HepG2 (cell line): ENCODE results near the gene CCDC88C. TPM values are rescaled to one million over a fixed set of nuclear protein-coding genes. Genes with fewer than 3 reads are reported as not detected.

ENCODE experiments used
- ARID2 ChIP-seq: sonication (generic); formaldehyde crosslinking; IDR thresholded peaks from 2 replicates; pipeline ENCODE4 v1.8.1; 2022; ENCODE audit warnings: mild to moderate bottlenecking, missing genetic modification reagents, borderline replicate concordance
- ARNTL ChIP-seq: sonication (generic); formaldehyde crosslinking; IDR thresholded peaks from 2 replicates; pipeline ENCODE4 v1.4.0; 2020; ENCODE audit warnings: mild to moderate bottlenecking, missing genetic modification reagents
- ELF1 ChIP-seq: sonication (generic); formaldehyde crosslinking; IDR thresholded peaks from 2 replicates; pipeline ENCODE4 v1.4.0; 2020; ENCODE audit warnings: missing genetic modification reagents
- HOXA9 ChIP-seq: sonication (generic); formaldehyde crosslinking; IDR thresholded peaks from 2 replicates; pipeline ENCODE4 v1.8.1; 2022; ENCODE audit warnings: missing genetic modification reagents, mild to moderate bottlenecking, moderate library complexity, borderline replicate concordance
- MAF1 ChIP-seq: sonication (generic); formaldehyde crosslinking; IDR thresholded peaks from 2 replicates; pipeline ENCODE4 v1.5.0; 2020; ENCODE audit warnings: missing genetic modification reagents, borderline replicate concordance
- PCBP1 ChIP-seq: fragments of 200-400 bp; formaldehyde crosslinking; IDR thresholded peaks from 2 replicates; pipeline ENCODE4 v1.6.1; 2017; ENCODE audit warnings: mild to moderate bottlenecking, low read depth, low read length, borderline replicate concordance
- SMAD1 ChIP-seq: sonication (generic); formaldehyde crosslinking; IDR thresholded peaks from 2 replicates; pipeline ENCODE4 v1.4.0; 2020; ENCODE audit warnings: missing genetic modification reagents, low read depth, mild to moderate bottlenecking, borderline replicate concordance
- SNAPC2 ChIP-seq: sonication (generic); formaldehyde crosslinking; IDR thresholded peaks from 2 replicates; pipeline ENCODE4 v1.8.1; 2022; ENCODE audit warnings: mild to moderate bottlenecking, missing genetic modification reagents
- STAG1 ChIP-seq: sonication (generic); formaldehyde crosslinking; IDR thresholded peaks from 2 replicates; pipeline ENCODE4 v1.4.0; 2020; ENCODE audit warnings: missing genetic modification reagents
- ZBTB8A ChIP-seq: sonication (generic); formaldehyde crosslinking; IDR thresholded peaks from 2 replicates; pipeline ENCODE4 v1.4.0; 2020; ENCODE audit warnings: mild to moderate bottlenecking, low read depth, missing genetic modification reagents, borderline replicate concordance
- ZFP82 ChIP-seq: sonication (generic); formaldehyde crosslinking; IDR thresholded peaks from 2 replicates; pipeline ENCODE4 v1.5.1; 2020; ENCODE audit warnings: mild to moderate bottlenecking, missing genetic modification reagents, borderline replicate concordance
- ZNF124 ChIP-seq: sonication (generic); formaldehyde crosslinking; IDR thresholded peaks from 2 replicates; pipeline ENCODE4 v1.4.0; 2020; ENCODE audit warnings: missing genetic modification reagents
- ZNF207 ChIP-seq: fragments of 450-650 bp; IDR thresholded peaks from 2 replicates; pipeline ENCODE4 v1.6.1; 2016; ENCODE audit warnings: antibody characterized with exemption, borderline replicate concordance
- ZNF619 ChIP-seq: sonication (generic); formaldehyde crosslinking; IDR thresholded peaks from 2 replicates; pipeline ENCODE4 v1.4.0; 2020; ENCODE audit warnings: mild to moderate bottlenecking, missing genetic modification reagents
- ZNF878 ChIP-seq: sonication (generic); formaldehyde crosslinking; IDR thresholded peaks from 2 replicates; pipeline ENCODE4 v1.8.1; 2023; ENCODE audit warnings: mild to moderate bottlenecking, missing genetic modification reagents, moderate library complexity
- polyA plus RNA-seq, 8 experiments: library from polyadenylated mRNA; depleted of rRNA in 3 of 8; stranded (reverse) in 7 of 8; unstranded in 1 of 8; fragments of >200 nt; fragmentation: Illumina TruSeq in 4 of 8; extraction: Trizol in 4 of 8; gene quantifications; 2 replicates each; pipeline versions ENCODE4 v1.2.1 to v1.2.3, GENCODE V29; 2011 to 2016; ENCODE audit warnings: low read depth in 4 of 8, missing spikeins in 1 of 8, mixed read lengths in 1 of 8; ENCODE audit not compliant: insufficient read depth in 1 of 8
- total RNA-seq, 5 experiments: library from RNA; depleted of rRNA; stranded (reverse); fragments of >200 nt; fragmentation: Illumina TruSeq; extraction: Trizol; gene quantifications; 2 replicates each; pipeline ENCODE4 v1.2.3, GENCODE V29; 2016; ENCODE audit warnings: low read depth in 1 of 5
- TF ChIP-seq, protein P1 (sequence below): sonication (generic); formaldehyde crosslinking; IDR thresholded peaks from 2 replicates; pipeline ENCODE4 v1.9.0; 2021; ENCODE audit warnings: missing genetic modification reagents, mild to moderate bottlenecking, borderline replicate concordance
- TF ChIP-seq, protein P2 (sequence below): sonication (generic); formaldehyde crosslinking; IDR thresholded peaks from 2 replicates; pipeline ENCODE4 v1.4.0; 2020; ENCODE audit warnings: mild to moderate bottlenecking, missing genetic modification reagents, borderline replicate concordance
- TF ChIP-seq, protein P3 (sequence below): sonication (generic); formaldehyde crosslinking; IDR thresholded peaks from 2 replicates; pipeline ENCODE4 v1.8.0; 2022; ENCODE audit warnings: missing genetic modification reagents, mild to moderate bottlenecking, moderate library complexity, borderline replicate concordance

The CCDC88C gene
- total and polyA plus RNA-seq, 2 of the 13 experiments (the other 11 are each of a cell fraction or from before 2014, with no cell fraction given): 3.6 to 11.7 TPM

DNA sequence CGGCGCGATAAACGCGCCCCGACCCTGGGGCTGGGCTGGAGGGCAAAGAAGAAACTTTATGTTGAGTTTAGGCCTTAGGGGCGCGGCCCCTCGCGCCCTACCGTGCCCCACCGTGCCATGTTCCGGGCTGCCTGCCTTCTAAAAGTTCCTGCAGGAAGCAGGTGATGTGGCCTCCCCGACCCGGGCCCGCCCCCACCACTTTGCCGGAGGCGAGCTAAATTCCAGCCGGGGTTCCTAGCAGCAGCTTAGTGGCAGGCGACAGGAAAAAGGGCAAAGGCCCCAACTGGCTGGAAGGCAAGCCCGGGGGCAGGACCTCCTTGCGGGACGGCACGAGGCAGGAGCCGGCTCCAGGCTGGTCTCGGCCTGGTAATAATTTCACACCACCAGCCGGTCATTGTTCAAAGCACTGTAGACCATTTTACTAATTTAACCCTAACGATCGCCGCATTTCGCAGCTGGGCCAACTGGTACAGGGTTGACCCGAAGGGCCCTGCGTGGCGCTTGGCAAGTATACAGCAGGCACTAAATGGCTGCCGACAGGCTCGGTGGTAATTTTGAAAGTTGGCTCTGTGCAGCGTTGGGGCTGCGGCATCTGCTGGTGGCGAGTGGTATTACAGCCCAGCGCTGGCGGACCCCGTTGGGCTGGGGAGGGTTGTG lies 895 bp upstream of the CCDC88C start (continued):
- TF ChIP-seq, protein P1, sequence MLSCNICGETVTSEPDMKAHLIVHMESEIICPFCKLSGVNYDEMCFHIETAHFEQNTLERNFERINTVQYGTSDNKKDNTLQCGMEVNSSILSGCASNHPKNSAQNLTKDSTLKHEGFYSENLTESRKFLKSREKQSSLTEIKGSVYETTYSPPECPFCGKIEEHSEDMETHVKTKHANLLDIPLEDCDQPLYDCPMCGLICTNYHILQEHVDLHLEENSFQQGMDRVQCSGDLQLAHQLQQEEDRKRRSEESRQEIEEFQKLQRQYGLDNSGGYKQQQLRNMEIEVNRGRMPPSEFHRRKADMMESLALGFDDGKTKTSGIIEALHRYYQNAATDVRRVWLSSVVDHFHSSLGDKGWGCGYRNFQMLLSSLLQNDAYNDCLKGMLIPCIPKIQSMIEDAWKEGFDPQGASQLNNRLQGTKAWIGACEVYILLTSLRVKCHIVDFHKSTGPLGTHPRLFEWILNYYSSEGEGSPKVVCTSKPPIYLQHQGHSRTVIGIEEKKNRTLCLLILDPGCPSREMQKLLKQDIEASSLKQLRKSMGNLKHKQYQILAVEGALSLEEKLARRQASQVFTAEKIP (CRISPR knock-in tag): no peak
- TF ChIP-seq PCBP1 (0 out of 2 replicates have a peak, but pooled peaks have one; percentile 10), HOXA9 (no peak), ZBTB8A (CRISPR knock-in tag) (peak; percentile 60; the same call in 1 of the 2 replicates), ZNF619 (peak; percentile 69; the same call in 1 of the 2 replicates), MAF1 (0 out of 2 replicates have a peak, but pooled peaks have one; percentile 2), ARID2 (CRISPR knock-in tag) (peak; percentile 37; the same call in 1 of the 2 replicates), ZNF878 (0 out of 2 replicates have a peak, but pooled peaks have one; percentile 21), SNAPC2 (CRISPR knock-in tag) (no peak), ZNF124 (CRISPR knock-in tag) (peak; percentile 81; the same call in 1 of the 2 replicates), ZNF207 (no peak), ARNTL (CRISPR knock-in tag) (0 out of 2 replicates have a peak, but pooled peaks have one; percentile 50), ELF1 (CRISPR knock-in tag) (0 out of 2 replicates have a peak, but pooled peaks have one; percentile 20), STAG1 (CRISPR knock-in tag) (peak; percentile 91), SMAD1 (CRISPR knock-in tag) (no peak), ZFP82 (0 out of 2 replicates have a peak, but pooled peaks have one; percentile 56)
- TF ChIP-seq, protein P2, sequence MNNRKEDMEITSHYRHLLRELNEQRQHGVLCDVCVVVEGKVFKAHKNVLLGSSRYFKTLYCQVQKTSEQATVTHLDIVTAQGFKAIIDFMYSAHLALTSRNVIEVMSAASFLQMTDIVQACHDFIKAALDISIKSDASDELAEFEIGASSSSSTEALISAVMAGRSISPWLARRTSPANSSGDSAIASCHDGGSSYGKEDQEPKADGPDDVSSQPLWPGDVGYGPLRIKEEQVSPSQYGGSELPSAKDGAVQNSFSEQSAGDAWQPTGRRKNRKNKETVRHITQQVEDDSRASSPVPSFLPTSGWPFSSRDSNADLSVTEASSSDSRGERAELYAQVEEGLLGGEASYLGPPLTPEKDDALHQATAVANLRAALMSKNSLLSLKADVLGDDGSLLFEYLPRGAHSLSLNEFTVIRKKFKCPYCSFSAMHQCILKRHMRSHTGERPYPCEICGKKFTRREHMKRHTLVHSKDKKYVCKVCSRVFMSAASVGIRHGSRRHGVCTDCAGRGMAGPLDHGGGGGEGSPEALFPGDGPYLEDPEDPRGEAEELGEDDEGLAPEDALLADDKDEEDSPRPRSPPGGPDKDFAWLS (CRISPR knock-in tag): no peak
- TF ChIP-seq, protein P3, sequence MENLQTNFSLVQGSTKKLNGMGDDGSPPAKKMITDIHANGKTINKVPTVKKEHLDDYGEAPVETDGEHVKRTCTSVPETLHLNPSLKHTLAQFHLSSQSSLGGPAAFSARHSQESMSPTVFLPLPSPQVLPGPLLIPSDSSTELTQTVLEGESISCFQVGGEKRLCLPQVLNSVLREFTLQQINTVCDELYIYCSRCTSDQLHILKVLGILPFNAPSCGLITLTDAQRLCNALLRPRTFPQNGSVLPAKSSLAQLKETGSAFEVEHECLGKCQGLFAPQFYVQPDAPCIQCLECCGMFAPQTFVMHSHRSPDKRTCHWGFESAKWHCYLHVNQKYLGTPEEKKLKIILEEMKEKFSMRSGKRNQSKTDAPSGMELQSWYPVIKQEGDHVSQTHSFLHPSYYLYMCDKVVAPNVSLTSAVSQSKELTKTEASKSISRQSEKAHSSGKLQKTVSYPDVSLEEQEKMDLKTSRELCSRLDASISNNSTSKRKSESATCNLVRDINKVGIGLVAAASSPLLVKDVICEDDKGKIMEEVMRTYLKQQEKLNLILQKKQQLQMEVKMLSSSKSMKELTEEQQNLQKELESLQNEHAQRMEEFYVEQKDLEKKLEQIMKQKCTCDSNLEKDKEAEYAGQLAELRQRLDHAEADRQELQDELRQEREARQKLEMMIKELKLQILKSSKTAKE (CRISPR knock-in tag): 0 out of 2 replicates have a peak, but pooled peaks have one; percentile 7
